ENCODE data around the gene CUTC. TPM values are rescaled to one million over a fixed set of nuclear protein-coding genes. Genes with fewer than 3 reads are reported as not detected.

Gene CUTC
- total RNA-seq, 1 donor from 2014 or later = 8.4 TPM

- H3K27me3 ChIP-seq (ENCODE audit: control insufficient read depth, insufficient read depth, low read length) = no peaks in the 10 kb centered on the region
- H3K4me3 ChIP-seq (ENCODE audit: low read depth, low read length) = no peak overlapping the region
- no peaks in the 10 kb centered on the region for H3K36me3 ChIP-seq (ENCODE audit: control insufficient read depth, insufficient read depth, low read length)
- TF ChIP-seq CTCF (IDR thresholded peaks at IDR 0.05; ENCODE audit: insufficient read depth, low read length, poor library complexity, severe bottlenecking) = no peak
- no peak for DNase-seq (ENCODE audit: low read depth)
Measured at GRCh38 chr10:99768556-99768955, 36.5 kb downstream of the CUTC start.

DNA sequence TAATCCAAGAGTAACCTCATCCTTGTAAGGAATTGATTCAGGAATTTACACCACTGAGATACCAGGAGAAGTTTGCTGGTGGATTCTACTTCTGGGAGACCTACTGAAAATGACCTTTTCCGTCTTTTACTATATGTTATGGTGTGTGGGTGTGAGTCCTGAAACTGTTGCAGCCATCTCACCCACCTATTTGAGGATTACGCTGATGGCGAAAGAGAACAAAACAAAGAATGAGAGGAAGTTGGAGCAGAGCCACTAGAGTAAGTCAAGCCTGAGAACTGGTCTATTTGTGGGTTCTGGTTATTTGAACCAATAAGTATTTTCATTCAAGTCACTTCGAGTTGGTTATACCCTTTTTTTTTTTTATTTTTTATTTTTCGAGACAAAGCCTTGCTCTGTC, 37.7 kb downstream of the CUTC start:
- TF ChIP-seq CTCF (IDR thresholded peaks at IDR 0.05; ENCODE audit: insufficient read depth, low read length, poor library complexity, severe bottlenecking) = no peak
- no peaks in the 10 kb centered on the region for H3K36me3 ChIP-seq (ENCODE audit: control insufficient read depth, insufficient read depth, low read length)
- no peaks in the 10 kb centered on the region for H3K27me3 ChIP-seq (ENCODE audit: control insufficient read depth, insufficient read depth, low read length)
- H3K4me3 ChIP-seq (ENCODE audit: low read depth, low read length) = no peak overlapping the region
- DNase-seq (ENCODE audit: low read depth) = no peak

- no peaks in the 10 kb centered on the region for H3K36me3 ChIP-seq (ENCODE audit: control insufficient read depth, insufficient read depth, low read length)
- no peak for DNase-seq (ENCODE audit: low read depth)
- H3K4me3 ChIP-seq (ENCODE audit: low read depth, low read length) = no peak overlapping the region
- no peak for TF ChIP-seq CTCF (IDR thresholded peaks at IDR 0.05; ENCODE audit: insufficient read depth, low read length, poor library complexity, severe bottlenecking)
- no peaks in the 10 kb centered on the region for H3K27me3 ChIP-seq (ENCODE audit: control insufficient read depth, insufficient read depth, low read length)
Measured at GRCh38 chr10:99770408-99771045, 38.5 kb downstream of the CUTC start.

GRCh38 chr10:99775850-99776249, 43.8 kb downstream of the CUTC start:
- peak; percentile 63 for DNase-seq (ENCODE audit: low read depth)
- H3K4me3 ChIP-seq (ENCODE audit: low read depth, low read length) = no peak overlapping the region
- no peaks in the 10 kb centered on the region for H3K27me3 ChIP-seq (ENCODE audit: control insufficient read depth, insufficient read depth, low read length)
- TF ChIP-seq CTCF (IDR thresholded peaks at IDR 0.05; ENCODE audit: insufficient read depth, low read length, poor library complexity, severe bottlenecking) = no peak
- H3K36me3 ChIP-seq (ENCODE audit: control insufficient read depth, insufficient read depth, low read length) = no peaks in the 10 kb centered on the region

GRCh38 chr10:99777918-99778714, 46.1 kb downstream of the CUTC start:
- DNase-seq (ENCODE audit: low read depth) = no peak

More at GRCh38 chr10:99777918-99778714, 46.1 kb downstream of the CUTC start:
- H3K4me3 ChIP-seq (ENCODE audit: low read depth, low read length) = no peak overlapping the region
- no peaks in the 10 kb centered on the region for H3K27me3 ChIP-seq (ENCODE audit: control insufficient read depth, insufficient read depth, low read length)
- H3K36me3 ChIP-seq (ENCODE audit: control insufficient read depth, insufficient read depth, low read length) = no peaks in the 10 kb centered on the region
- TF ChIP-seq CTCF (IDR thresholded peaks at IDR 0.05; ENCODE audit: insufficient read depth, low read length, poor library complexity, severe bottlenecking) = no peak

Data from kidney epithelial cell (primary cell).